A673 (cell line): ENCODE results near the gene THUMPD1.

Experiments used
- CTCF ChIP-seq: fragments of 300-800, 200-600 bp; sonication (generic); conservative IDR thresholded peaks from 2 replicates; pipeline ENCODE4 v1.5.1; 2017; ENCODE audit warnings: low read depth, mild to moderate bottlenecking, antibody characterized with exemption, low read length, moderate library complexity, mixed read lengths
- EZH2 ChIP-seq: fragments of 200-600 bp; sonication (generic); IDR thresholded peaks from 2 replicates; pipeline ENCODE4 v1.6.1; 2017; ENCODE audit warnings: borderline replicate concordance, low read depth, mild to moderate bottlenecking, mixed read lengths, antibody characterized with exemption, low read length; ENCODE audit not compliant: poor library complexity, severe bottlenecking

GRCh38 chr16:20753727-20754126 is 12.1 kb upstream of the THUMPD1 start:
- TF ChIP-seq CTCF (no peak), EZH2 (no peak)
